GM10847 (cell line): ENCODE data around the gene LRRC45.

Source experiments
- POLR2A ChIP-seq: IDR thresholded peaks from 2 replicates; pipeline ENCODE4 v1.6.1; 2011; ENCODE audit not compliant: insufficient read length; ENCODE audit errors: extremely low read depth

Gene LRRC45

DNA sequence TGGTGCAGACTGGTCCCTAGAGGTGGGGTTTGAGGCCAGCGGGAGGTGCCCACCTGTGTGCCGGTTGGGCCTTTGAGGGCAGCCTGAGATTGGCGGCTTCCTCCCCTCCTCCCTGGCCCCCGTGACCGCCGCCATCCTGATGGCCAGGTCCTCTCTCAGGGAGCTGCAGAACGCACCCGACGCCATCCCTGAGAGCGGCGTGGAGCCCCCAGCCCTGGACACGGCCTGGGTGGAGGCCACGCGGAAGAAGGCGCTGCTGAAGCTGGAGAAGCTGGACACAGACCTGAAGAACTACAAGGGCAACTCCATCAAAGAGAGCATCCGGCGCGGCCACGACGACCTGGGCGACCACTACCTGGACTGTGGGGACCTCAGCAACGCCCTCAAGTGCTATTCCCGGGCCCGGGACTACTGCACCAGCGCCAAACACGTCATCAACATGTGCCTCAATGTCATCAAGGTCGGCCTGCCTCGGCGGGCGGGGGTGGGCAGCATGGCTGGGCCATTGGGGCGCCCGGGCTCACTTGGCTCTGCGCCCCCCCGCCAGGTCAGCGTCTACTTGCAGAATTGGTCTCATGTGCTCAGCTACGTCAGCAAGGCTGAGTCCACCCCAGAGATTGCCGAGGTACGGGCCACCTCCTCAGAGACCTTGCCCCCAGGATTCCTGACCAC, 31.4 kb downstream of the LRRC45 start:
- no peak for TF ChIP-seq POLR2A

DNA sequence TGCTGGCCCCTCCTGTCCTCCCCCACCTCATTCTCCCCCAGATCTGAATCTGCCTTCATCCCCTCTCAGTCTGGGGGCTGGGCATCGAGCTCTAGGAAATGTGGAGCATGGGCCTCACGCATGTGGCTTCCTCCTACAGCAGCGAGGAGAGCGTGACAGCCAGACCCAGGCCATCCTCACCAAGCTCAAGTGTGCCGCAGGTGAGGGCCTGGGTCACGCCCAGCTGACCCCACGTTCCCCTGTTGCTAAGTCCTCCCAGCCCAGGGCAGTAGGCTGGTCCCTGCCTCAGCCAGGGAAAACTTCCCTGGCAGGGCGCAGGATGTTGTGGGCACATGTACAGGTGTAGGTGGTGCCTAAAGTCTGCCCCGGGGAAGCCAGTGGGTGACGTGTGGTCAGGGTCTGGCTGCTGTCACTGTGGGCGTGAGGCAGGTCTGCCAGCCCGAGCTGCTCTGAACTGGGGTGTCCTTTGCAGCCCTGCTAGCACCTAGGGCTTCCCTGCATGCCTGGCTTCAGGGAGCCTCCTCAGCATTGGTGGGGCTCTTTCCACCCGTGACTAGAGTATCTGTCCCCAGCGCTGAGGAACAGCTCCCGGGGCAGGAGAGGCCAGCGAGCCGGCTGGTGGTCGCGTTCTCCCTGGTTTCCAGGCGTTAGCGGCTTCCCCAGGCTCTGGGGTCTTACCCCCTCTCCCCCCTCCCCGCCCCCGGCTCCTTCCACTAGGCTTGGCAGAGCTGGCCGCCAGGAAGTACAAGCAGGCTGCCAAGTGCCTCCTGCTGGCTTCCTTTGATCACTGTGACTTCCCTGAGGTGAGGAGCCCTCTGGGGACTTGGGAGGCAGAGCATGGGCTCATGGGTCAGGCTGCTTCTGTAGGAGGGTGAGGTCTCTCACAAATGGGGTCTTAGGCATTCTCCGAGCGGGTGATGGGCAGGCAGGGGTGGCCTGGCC, 32.2 kb downstream of the LRRC45 start:
- no peak for TF ChIP-seq POLR2A

GRCh38 chr17:82055965-82056728, 33.0 kb downstream of the LRRC45 start:
- TF ChIP-seq POLR2A, result no peak

DNA sequence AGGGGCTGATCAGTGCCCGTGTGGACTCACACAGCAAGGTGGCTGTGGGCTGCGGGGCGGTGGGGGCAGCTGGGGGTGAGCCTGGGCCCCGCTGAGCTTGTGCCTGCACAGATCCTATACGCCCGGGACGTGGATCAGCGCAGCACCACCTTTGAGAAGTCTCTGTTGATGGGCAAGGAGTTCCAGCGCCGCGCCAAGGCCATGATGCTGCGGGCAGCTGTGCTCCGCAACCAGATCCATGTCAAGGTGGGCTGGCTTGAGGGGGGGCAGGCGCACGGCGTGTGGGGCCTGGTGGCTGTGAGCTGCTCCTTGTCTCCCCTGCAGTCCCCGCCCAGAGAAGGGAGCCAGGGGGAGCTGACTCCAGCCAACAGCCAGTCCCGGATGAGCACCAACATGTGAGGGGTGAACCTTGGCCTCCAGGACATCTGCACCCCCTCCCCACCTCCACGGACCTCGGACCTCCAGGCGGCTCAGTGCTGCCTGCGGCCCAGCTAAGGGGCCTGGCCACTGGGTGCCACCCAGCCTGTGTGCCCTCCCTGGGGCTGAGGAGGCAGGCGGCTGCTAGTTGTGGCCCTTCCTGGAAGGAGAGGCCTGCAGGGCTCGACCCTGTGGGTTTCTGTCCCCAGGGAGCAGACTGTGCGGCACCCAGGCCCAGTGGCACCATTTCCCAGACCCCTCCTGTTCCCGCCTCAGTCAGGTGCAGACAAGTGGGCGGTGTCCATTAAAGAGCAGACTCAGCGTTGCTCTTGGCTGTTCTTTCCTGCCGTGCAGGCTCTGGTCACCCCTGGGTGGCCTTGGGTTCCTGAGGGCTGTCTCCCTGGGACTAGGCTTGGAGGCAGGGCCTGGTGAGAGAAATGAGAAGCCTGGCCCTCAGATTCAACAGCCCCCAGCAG, 33.9 kb downstream of the LRRC45 start:
- no peak for TF ChIP-seq POLR2A

GRCh38 chr17:82058230-82058854, 35.2 kb downstream of the LRRC45 start:
- no peak for TF ChIP-seq POLR2A

DNA sequence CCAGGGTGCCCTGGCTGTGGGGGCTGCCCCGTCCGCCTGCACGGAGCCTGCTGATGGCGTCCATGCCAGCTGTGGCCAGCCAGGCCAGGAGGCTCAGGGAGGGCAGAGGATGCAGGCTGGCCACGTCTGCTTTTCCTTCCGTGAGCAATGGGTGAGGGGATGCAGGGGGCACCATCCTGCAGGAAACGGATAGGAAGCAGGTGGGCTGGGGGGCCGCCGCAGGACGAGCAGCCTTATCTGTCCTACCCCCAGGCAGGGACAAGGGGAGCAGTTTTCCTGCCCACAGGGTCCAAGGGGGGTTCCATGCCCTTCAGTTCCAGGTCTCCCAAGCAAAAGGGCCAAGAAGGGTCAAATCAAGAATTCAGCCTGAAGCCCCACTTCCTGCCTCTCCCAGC, 35.7 kb downstream of the LRRC45 start:
- no peak for TF ChIP-seq POLR2A

GRCh38 chr17:82059272-82060000, 36.3 kb downstream of the LRRC45 start:
- TF ChIP-seq POLR2A, result no peak

- TF ChIP-seq POLR2A, result no peak
Observed at GRCh38 chr17:82060001-82060380, 36.9 kb downstream of the LRRC45 start.

DNA sequence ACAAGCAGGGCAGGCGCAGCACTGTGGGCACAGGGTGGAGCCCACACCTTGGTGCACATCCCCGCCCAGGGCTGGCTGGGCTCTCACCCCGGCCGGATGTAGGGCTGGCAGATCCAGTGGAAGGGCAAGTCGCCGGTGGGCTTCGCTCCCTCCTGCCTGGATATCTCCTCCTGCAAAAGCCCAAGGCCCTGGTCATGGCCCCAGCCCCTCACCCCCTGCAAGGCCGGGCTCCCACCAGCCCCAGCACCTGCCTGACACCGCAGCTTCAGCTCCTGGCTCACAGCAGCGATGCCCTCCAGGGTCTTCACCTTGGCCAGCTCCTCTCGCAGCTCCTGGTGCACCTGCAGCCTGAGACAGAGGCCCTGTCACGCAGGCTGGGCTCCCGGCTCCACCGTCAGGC, 37.5 kb downstream of the LRRC45 start:
- no peak for TF ChIP-seq POLR2A

- TF ChIP-seq POLR2A, result no peak
Observed at GRCh38 chr17:82061047-82061925, 38.2 kb downstream of the LRRC45 start.

DNA sequence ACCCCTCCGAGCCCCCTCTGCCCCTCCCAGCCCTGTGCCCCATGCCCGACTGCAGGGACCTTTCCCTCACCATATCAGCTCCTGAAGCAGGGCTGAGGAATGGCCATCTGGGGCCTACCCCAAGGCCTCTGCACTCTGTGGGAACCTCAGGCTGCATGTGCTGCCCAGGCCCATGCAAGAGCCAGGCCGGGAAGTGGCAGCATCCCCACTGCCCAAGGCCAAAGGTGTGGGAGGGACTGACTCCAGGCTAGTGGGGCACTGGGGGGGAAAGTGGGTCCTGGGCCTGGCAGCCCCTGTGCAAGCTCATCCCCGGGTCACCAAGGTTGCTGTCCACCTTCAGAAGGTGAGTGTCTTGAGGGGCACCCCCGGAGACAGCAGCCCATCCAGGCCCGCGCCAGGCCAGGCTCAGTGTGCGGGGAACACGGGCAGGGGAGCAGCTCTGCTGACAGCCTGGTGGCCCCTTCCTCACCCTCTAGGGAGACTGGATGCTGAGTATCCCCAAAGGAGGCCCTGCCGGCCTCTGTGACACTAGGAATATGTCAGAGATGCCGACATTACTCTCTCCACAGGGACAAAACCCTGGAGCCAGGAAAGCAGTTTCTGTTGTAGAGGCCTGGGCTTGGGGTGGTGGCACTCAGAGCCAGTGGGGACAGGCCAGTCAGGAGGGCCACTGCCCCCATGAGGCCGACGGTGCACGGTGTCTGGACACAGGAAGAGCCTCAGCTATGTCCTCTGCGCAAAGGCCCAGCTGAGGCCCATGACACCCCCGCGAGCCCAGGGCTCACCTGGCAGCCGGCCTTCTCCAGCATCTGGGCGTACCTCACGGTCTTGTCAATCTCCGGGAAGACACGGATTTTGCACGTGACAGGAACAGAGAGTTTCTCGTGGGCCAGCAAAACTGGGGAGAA, 39.2 kb downstream of the LRRC45 start:
- TF ChIP-seq POLR2A, result no peak

DNA sequence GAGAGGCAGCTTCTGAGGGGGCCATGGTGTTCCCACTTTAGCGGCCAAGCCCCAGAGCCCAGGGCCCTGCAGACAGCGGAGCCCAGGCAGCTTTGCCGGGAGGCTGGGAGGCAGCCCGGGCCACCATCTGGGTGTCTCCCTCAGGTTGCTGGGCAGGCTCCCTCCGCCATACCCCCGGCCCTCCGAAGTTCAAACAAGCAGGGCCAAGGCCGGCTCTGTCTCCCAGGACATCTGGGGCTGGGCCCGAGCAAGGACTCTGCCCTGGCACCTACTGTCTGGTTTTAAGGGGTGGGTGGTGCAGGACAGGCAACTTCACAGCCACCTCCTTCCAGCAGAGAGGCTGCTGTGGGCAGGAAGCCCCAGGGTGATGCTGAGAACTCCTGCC, 39.9 kb downstream of the LRRC45 start:
- no peak for TF ChIP-seq POLR2A
